Skeletal muscle cell (primary cell): Measurements from ENCODE around the gene FAM241A.
"Not testable (repeated sequence)": the region's sequence is repeated elsewhere in the genome, so short reads cannot be mapped to it uniquely, and the experiment has no call there.

ENCODE experiments used
- DNase-seq: peaks from one replicate; pipeline ENCODE4 v3.0.0-alpha.2; 2010; ENCODE audit warnings: low read depth
- H3K4me3 ChIP-seq: 2 replicates; pipeline ENCODE4 v1.5.1; 2011; ENCODE audit warnings: low read depth, mild to moderate bottlenecking, control low read depth, low read length, moderate library complexity

FAM241A gene

DNA sequence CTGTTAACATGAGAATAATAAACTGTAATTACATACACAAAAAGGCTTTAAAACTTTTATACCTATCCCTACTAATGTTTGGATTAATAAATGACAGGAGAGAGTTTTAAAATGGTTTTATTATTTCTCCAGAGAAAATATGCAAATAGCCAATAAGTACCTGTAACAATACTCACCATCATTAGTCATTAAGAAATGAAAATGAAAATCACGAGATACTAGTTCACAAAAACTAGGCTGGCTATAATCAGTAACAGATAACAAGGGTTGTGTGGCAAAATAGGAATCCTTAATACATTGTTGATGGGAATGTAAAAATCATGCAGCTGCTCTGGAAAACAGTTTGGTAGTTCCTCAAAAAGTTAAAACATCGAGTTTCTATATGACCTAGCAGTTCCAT is 61.2 kb downstream of the FAM241A start:
- no peak overlapping the region for H3K4me3 ChIP-seq
- no peak for DNase-seq

DNA sequence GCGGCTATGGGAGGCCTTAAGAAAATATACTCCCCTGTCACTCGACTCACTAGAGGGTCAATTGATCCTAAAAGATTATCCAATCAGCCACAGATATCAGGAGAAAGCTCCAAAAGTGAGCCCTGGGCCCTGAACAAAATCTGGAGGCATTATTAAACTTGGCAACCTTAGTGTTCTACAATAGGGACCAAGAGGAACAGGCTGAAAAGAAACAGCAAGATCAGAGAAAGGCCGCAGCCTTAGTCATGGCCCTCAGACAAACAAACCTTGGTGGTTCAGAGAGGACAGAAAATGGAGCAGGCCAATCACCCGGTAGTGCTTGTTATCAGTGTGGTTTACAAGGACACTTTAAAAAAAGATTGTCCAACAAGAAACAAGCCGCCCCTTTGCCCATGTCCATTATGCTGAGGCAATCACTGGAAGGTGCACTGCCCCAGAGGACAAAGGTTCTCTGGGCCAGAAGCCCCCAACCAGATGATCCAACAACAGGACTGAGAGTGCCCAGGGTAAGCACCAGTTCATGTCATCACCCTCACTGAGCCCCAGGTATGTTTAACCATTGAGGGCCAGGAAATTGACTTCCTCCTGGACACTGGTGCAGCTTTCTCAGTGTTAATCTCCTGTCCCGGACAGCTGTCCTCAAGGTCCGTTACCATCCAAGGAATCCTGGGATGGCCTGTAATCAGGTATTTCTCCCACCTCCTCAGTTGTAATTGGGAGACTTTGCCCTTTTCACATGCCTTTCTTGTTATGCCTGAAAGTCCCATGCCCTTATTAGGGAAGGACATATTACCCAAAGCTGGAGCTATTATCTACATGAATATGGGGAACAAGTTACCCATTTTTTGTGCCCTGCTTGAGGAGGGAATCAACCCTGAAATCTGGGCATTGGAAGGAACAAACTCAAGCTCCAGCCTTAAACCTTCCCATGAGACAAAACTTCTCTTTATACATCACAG is 63.2 kb downstream of the FAM241A start:
- not testable (repeated sequence) for H3K4me3 ChIP-seq, DNase-seq

DNA sequence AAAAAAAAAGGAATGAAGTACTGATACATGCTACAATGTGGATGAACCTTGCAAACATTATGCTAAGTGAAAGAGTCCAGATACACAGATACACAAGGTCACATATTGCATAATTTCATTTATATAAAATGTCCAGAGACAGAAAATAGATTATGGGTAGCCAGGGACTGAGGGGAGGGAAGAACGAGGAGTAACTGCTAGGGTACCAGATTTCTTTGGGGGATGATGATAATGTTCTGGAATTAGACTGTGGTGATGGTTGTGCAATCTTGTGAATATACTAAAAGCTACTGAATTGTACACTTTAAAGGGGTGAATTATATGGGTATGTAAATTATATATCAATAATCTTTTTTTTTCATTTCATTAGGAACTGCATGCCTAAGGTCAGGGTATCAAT is 65.5 kb downstream of the FAM241A start:
- DNase-seq, result no peak
- no peak overlapping the region for H3K4me3 ChIP-seq

DNA sequence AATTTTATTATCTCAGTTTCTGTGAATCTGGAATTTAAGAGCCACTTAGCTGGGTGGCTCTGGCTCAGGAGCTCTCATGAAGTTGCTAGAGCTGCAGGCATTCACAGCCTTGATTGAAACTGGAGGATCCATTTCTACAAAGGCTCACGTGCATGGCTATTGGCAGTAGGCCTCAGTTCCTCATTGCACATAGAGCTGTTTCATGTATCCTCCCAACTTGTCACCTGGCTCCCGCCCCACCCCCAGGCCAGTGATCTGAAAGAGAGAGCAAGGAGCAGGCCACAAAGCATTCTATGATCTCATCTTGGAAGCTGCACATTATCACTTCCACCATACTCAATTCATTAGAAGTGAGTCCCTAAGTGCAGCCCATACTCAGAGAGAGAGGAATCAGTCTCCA is 67.8 kb downstream of the FAM241A start:
- H3K4me3 ChIP-seq, result no peak overlapping the region
- DNase-seq, result no peak

DNA sequence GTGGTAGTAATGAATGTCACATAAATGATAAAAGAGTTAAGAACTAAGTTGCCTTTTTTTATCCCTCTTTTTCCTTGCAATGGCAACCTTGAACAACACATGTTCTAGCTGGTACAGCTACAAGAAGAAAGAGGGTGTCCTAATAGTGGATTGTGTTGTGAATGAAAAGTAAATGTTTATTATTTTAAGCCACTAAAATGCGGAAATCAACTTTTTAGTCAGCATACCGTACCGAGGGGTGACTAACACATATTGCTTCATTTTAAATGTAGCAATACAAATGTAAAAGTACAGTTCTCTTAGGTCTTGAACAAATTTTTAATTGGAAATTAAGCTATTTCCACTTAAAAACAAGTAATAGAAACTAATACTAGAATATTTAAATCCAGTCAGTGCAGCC is 68.6 kb downstream of the FAM241A start:
- peak; percentile 48 for DNase-seq
- no peak overlapping the region for H3K4me3 ChIP-seq

DNA sequence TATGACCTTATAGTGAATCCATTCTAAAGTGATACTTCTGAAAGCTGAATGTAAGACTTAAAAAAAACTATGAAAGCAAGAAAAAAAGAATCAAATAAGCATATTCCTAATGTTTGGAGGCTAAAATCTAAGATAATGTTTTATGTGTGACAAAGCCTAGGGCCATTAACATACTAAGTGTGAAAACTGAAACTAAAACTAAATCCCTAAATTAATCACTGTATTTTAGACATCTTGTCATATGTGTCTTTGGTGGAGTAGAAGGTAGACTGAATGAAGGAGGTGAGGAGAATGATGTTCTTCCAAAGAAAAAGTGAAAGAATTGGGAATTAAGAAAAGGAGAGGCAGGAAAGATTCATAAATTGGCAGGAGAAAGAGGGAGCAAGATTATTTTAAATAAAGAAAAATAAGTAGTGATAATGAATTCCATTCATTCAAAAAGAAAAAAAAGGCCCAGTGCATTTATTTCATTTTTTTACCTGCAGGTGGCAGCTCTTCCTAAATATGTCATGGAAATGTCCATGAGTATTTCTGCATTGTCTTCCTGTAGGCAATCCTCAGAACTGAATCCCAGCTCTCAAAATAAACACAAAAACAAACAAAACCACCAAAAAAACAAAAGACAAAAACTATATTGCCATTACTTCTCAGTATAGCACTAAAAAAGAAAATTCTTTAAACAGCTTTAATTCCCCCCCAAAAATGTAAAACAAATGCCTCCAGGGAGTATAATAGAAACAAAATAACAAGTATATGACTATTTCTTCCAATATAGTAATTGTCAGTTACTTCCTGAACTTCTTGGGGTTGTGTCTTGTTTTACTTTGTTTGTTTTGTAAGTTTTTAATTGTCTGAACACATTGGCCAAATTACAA is 69.4 kb downstream of the FAM241A start:
- no peak for DNase-seq
- H3K4me3 ChIP-seq, result no peak overlapping the region

DNA sequence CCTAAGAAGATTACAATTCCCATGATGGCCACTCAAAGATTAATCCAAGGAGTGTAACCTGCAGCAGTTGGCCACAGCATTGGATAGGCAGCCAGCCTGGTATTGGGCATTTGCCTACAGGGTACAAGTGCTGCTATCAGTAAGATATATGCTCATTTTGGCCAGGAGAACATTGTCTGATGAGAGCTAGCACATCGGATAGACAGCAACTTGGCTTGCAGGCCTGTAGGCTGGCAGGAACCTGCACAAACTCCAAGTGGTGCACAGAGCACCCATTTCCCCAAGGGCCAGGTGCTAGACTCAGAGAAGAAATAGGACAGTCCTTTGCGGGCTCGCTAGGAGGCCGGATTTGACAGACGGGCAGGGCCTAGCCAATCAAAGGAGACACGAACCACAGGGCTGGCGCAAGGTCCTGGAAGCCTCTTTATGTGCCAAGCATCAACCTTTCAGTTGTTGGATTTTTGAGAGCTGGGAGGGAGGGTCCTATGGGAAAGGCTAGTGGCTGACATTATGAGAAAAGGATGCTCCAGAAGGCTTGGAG is 74.6 kb downstream of the FAM241A start:
- no peak overlapping the region for H3K4me3 ChIP-seq
- DNase-seq, result no peak

DNA sequence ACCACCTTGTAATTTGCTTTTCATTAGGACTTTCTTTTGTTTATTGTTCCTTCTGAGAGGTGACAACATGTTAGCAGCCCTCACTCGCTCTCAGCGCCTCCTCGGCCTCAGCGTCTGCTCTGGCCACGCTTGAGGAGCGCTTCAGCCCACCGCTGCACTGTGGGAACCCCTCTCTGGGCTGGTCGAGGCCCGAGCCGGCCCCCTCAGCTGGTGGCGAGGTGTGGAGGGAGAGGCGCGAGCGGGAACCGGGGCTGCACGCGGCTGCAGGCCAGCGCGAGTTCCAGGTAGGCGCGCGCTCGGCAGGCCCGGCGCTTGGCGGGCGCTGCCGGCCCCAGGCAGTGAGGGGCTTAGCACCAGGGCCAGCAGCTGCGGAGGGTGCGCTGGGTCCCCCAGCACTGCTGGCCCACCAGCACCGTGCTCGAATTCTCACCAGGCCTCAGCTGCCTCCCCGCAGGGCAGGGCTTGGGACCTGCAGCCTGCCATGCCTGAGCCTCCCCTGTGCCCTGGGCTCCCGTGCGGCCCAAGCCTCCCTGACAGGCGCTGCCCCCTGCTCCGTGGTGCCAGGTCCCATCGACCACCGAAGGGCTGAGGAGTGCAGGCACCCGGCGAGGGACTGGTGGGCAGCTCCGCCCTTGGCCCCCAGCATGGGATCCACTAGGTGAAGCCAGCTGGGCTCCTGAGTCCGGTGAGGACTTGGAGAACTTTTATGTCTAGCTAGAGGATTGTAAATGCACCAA is 77.1 kb downstream of the FAM241A start:
- no peak for DNase-seq
- H3K4me3 ChIP-seq, result no peak overlapping the region

DNA sequence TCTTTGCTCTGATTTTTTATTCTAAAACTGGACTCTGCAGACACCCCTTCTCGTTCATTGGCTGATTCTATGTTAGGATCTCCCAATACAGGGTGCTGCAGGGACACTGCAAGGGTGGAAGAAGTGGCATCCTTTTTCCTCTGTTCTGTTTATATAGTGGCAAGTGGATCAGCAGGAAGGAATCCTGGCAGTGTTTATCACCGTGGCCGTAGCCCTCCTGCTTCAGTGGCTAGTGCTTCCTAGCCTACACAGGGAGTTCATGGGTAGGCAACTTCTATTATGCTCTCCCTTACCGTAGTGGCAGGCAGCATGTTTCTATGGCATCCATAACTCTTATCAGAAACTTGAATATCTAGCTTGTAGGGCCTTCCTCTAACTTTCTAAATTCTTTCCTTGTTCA is 79.9 kb downstream of the FAM241A start:
- no peak overlapping the region for H3K4me3 ChIP-seq
- DNase-seq, result no peak

DNA sequence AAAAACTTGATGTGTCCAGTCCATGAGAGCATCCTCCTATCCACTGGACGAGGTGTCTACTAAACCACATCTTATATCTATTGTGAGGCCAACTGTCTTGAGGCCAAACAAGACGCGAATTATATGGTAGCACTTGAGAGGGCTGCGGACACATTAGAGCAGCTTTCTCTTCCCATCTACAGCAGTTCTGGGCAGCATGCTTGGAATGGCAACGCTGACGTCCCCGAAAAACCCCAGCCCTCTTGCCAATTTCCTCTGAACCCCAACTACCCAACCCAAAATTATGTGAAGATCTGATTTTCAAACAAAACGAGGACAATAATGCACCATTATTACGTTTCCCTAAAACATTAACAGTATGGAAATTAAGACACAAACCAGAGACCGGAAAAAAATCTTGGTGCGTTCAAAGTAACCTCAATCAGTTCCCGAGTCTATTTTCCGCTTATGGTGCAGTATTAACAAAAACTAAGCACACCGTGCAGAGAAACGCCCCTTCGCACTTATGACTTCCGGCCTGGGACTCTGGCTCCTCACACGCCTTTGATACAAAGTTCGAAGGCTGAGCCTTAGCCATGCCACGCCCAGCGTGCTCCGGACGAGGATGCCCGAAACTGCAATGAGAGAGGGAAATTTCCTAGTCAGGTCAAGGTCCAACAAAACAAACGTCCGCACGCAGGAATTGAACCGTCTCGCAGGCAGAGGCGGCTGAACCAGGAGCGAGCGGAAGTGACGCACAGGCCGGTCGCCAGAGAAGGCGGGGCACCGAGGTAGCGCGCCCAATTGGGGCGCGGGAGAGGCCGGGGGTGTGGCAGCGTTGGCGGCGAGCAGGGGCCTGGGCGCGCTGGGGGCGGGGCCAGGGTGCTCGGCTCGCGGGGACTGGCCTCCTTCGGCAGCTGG is 85.9 kb downstream of the FAM241A start:
- peak overlapping the region; percentile 97 for H3K4me3 ChIP-seq
- peak; percentile 90 for DNase-seq

DNA sequence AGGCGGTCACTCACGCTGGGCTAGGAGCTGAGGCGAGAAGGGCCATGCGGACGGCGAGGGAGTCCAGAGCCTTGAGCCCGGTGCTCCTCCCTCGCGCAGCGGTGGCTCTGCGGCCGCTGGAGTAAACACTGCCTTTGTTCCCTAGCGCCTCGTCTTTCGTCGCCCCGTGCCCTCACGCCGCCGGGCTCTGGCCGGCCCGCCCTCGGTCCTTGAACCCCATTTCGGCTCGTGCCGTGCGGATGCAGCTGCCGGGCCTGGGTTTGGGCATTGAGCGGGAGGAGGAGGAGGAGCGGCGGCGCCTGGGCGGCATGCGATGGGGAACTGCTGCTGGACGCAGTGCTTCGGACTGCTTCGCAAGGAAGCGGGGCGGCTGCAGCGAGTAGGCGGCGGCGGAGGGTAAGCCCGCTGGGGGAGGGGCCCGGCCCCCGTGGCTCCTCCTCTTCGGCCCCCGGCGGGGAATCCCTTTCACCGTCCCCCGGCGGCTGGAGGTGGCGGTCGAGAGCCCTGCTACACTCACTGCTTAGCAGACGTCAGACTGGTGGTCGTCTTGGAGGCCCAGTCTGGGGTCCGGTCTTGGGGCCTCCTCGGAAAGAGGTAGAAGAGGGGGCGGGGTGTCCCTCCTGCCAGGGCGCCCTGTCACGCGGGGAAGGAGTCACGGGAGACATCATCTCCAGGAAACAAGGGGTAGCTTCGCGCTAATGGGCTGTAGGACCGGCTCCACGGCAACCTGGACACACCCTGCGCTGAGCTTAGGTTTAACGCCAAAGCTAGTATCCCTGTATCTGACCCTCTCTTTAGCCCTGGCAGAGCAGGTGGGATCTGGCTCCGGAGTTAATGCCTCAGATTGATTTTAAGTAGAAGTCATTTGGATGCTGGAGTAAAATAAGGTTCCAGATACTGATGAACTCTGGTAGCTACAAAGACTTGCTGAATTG is 86.8 kb downstream of the FAM241A start, which contains the start of gene AP1AR:
TSS of gene AP1AR (plus strand) at position 9 of the 935 bp plus-strand sequence. CDS start at position 314, 305 bp downstream.
- peak within 1 kb of the TSS; percentile 97 for H3K4me3 ChIP-seq
- no peak for DNase-seq

DNA sequence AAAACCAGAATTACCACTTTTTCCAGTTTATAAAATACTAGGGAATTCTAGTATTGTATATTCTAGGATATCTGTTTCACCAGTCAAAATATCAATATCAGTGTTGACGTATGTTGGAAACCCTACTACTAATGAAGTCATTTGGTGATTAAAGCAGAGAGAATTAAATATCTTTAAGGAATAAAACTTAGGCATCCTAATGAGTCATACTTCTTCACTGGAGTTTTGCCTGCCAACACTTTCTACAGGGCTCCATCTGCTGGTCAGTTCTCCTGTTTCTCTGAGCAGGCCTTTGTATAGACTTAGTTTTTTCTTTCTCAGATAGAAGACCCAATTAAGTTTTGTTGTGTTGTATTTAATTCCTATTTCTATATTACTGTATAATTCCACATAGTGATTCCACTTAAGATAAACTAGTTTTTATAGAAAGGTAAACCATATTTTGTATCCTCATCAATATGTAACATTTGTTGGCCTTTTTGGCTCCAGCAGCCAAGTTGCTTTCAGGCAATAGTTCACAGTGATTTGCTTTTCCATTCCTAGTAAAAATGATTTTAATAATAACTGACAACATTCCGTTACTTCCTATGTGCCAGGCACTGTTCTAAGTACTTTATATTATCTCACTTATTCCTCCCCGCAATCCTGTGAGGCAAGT is 89.8 kb downstream of the FAM241A start:
- peak; percentile 61 for DNase-seq
- no peak overlapping the region for H3K4me3 ChIP-seq

DNA sequence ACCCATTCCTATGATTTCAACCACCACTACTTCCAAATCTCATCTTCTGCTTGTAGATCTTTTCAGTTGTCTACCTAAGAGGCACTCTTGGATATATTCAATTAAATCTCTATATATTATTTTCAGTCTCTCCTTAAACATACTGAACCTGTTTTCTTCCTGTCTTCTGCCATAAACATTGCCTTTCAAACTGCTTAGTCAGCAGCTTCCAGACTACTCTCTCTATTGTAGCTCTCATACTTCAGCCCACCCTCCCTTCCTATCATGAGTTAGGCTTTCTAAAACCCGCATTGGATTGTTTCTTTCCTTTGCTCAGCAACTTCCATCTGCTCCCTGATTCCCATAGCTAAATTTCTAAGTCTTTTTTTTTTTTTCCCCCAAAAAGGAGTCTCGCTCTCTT is 90.8 kb downstream of the FAM241A start:
- no peak overlapping the region for H3K4me3 ChIP-seq
- no peak for DNase-seq

DNA sequence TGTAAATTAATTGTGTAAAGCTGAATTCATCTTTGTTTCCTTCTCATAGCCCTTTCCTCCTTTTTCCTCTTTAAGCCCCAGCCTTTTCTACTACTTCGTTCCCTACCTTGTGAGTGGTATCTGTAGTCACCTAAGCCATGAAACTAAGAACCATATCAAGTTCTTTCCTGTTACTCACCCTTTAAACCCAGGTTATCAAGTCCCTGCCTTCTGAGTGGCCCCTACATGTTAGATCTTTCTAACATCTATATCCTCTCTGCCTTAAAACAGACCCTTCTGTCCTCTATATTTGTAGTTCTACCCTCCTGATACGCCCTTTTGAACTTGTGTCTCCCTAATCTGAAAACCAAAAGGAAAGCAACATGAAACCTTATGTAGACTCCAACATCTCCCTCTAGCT is 93.6 kb downstream of the FAM241A start:
- DNase-seq, result no peak
- no peak overlapping the region for H3K4me3 ChIP-seq
